ENCODE data around the gene PCED1B.
A peak's percentile ranks its signal among the peaks of the same experiment; 100 is the strongest.
"Not testable (repeated sequence)": the region's sequence is repeated elsewhere in the genome, so short reads cannot be mapped to it uniquely, and the experiment has no call there.

PCED1B gene

GRCh38 chr12:47079468-47079980 lies at the start of gene PCED1B, which contains the start of gene AMIGO2:
Gene PCED1B (plus strand): TSS chr12:47079621. CDS start chr12:47235064, 155,443 bp downstream.
Gene AMIGO2 (minus strand): TSS chr12:47079959. CDS start chr12:47079002, 957 bp downstream.
- peak; percentile 64 for DNase-seq

GRCh38 chr12:47029903-47030302 lies 49.5 kb upstream of the PCED1B start:
- DNase-seq: no peak

GRCh38 chr12:47032644-47033043 lies 46.8 kb upstream of the PCED1B start:
- DNase-seq: peak; percentile 75

- DNase-seq: no peak
Observed at GRCh38 chr12:47033081-47033480, 46.3 kb upstream of the PCED1B start.

GRCh38 chr12:47033789-47034555 lies 45.4 kb upstream of the PCED1B start:
- no peak for DNase-seq

GRCh38 chr12:47034661-47035060 lies 44.8 kb upstream of the PCED1B start:
- no peak for DNase-seq

GRCh38 chr12:47035484-47035883 lies 43.9 kb upstream of the PCED1B start:
- no peak for DNase-seq

- DNase-seq: no peak
Observed at GRCh38 chr12:47038270-47038748, 41.1 kb upstream of the PCED1B start.

GRCh38 chr12:47039079-47039478 lies 40.3 kb upstream of the PCED1B start:
- DNase-seq: no peak

GRCh38 chr12:47039756-47040155 lies 39.7 kb upstream of the PCED1B start:
- no peak for DNase-seq

- DNase-seq: no peak
Observed at GRCh38 chr12:47041327-47041726, 38.1 kb upstream of the PCED1B start.

- DNase-seq: no peak
Observed at GRCh38 chr12:47048541-47048940, 30.9 kb upstream of the PCED1B start.

- not testable (repeated sequence) for DNase-seq
Observed at GRCh38 chr12:47051291-47051690, 28.1 kb upstream of the PCED1B start.

GRCh38 chr12:47052274-47052673 lies 27.1 kb upstream of the PCED1B start:
- no peak for DNase-seq

GRCh38 chr12:47053961-47054360 lies 25.5 kb upstream of the PCED1B start:
- DNase-seq: no peak

- DNase-seq: no peak
Observed at GRCh38 chr12:47054659-47055058, 24.8 kb upstream of the PCED1B start.

GRCh38 chr12:47055856-47056255 lies 23.6 kb upstream of the PCED1B start:
- not testable (repeated sequence) for DNase-seq

GRCh38 chr12:47056944-47057343 lies 22.5 kb upstream of the PCED1B start:
- not testable (repeated sequence) for DNase-seq

- not testable (repeated sequence) for DNase-seq
Observed at GRCh38 chr12:47058640-47059039, 20.8 kb upstream of the PCED1B start.

GRCh38 chr12:47065546-47065945 lies 13.9 kb upstream of the PCED1B start:
- DNase-seq: no peak

- DNase-seq: no peak
Observed at GRCh38 chr12:47066278-47067025, 13.0 kb upstream of the PCED1B start.

GRCh38 chr12:47067176-47067575 lies 12.2 kb upstream of the PCED1B start:
- no peak for DNase-seq

GRCh38 chr12:47067771-47068431 lies 11.5 kb upstream of the PCED1B start:
- DNase-seq: no peak
